Glutamatergic neuron (in vitro differentiated cells): ENCODE results near the gene SETX. TPM values are rescaled to one million over a fixed set of nuclear protein-coding genes. Genes with fewer than 3 reads are reported as not detected.

ENCODE experiments used
- DNase-seq: peaks from one replicate; pipeline ENCODE4 v3.0.0; 2022
- H3K27ac Mint-ChIP-seq: one replicate; pipeline ENCODE4 v1.8.0; 2020; ENCODE audit warnings: mild to moderate bottlenecking, mixed read lengths, inconsistent platforms; ENCODE audit not compliant: unreplicated experiment
- H3K27me3 Mint-ChIP-seq: one replicate; pipeline ENCODE4 v1.8.0; 2020; ENCODE audit warnings: mild to moderate bottlenecking, moderate library complexity, mixed read lengths, inconsistent platforms; ENCODE audit not compliant: unreplicated experiment
- H3K36me3 Mint-ChIP-seq: one replicate; pipeline ENCODE4 v1.8.0; 2020; ENCODE audit warnings: mild to moderate bottlenecking, mixed read lengths, inconsistent platforms; ENCODE audit not compliant: unreplicated experiment
- H3K4me1 Mint-ChIP-seq: one replicate; pipeline ENCODE4 v1.8.0; 2020; ENCODE audit warnings: mild to moderate bottlenecking, low read depth, mixed read lengths, inconsistent platforms; ENCODE audit not compliant: unreplicated experiment
- H3K4me3 Mint-ChIP-seq: one replicate; pipeline ENCODE4 v1.8.0; 2020; ENCODE audit warnings: mild to moderate bottlenecking, mixed read lengths, inconsistent platforms; ENCODE audit not compliant: unreplicated experiment
- H3K9me3 Mint-ChIP-seq: one replicate; pipeline ENCODE4 v1.8.0; 2020; ENCODE audit warnings: mild to moderate bottlenecking, moderate library complexity, mixed read lengths, inconsistent platforms; ENCODE audit not compliant: unreplicated experiment
- long read RNA-seq: library from polyadenylated mRNA; unstranded; transcript quantifications from one replicate; pipeline ENCODE4 v2.0.0, GENCODE V29; 2020; ENCODE audit not compliant: unreplicated experiment
- total RNA-seq: library from RNA; stranded (reverse); fragmentation: NEBNext Ultra II Directional; extraction: Animal tissue kit (Norgen Biotek cat#: 25700); gene quantifications from one replicate; pipeline ENCODE4 v1.2.1, GENCODE V29; 2021; ENCODE audit not compliant: unreplicated experiment
- TF ChIP-seq, protein P1 (sequence below): fragments of 200-600 bp; sonication (generic); IDR thresholded peaks from one replicate; pipeline ENCODE4 v1.5.0; 2021; ENCODE audit not compliant: partially characterized antibody, unreplicated experiment

SETX gene, protein sequence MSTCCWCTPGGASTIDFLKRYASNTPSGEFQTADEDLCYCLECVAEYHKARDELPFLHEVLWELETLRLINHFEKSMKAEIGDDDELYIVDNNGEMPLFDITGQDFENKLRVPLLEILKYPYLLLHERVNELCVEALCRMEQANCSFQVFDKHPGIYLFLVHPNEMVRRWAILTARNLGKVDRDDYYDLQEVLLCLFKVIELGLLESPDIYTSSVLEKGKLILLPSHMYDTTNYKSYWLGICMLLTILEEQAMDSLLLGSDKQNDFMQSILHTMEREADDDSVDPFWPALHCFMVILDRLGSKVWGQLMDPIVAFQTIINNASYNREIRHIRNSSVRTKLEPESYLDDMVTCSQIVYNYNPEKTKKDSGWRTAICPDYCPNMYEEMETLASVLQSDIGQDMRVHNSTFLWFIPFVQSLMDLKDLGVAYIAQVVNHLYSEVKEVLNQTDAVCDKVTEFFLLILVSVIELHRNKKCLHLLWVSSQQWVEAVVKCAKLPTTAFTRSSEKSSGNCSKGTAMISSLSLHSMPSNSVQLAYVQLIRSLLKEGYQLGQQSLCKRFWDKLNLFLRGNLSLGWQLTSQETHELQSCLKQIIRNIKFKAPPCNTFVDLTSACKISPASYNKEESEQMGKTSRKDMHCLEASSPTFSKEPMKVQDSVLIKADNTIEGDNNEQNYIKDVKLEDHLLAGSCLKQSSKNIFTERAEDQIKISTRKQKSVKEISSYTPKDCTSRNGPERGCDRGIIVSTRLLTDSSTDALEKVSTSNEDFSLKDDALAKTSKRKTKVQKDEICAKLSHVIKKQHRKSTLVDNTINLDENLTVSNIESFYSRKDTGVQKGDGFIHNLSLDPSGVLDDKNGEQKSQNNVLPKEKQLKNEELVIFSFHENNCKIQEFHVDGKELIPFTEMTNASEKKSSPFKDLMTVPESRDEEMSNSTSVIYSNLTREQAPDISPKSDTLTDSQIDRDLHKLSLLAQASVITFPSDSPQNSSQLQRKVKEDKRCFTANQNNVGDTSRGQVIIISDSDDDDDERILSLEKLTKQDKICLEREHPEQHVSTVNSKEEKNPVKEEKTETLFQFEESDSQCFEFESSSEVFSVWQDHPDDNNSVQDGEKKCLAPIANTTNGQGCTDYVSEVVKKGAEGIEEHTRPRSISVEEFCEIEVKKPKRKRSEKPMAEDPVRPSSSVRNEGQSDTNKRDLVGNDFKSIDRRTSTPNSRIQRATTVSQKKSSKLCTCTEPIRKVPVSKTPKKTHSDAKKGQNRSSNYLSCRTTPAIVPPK (N-terminal part only)
- total RNA-seq = 48.4 TPM
- long read RNA-seq, partial matches to known transcripts = 2 of 3 reads
- long read RNA-seq, other reads (novel, unspliced or antisense) = 1 of 3 reads

DNA sequence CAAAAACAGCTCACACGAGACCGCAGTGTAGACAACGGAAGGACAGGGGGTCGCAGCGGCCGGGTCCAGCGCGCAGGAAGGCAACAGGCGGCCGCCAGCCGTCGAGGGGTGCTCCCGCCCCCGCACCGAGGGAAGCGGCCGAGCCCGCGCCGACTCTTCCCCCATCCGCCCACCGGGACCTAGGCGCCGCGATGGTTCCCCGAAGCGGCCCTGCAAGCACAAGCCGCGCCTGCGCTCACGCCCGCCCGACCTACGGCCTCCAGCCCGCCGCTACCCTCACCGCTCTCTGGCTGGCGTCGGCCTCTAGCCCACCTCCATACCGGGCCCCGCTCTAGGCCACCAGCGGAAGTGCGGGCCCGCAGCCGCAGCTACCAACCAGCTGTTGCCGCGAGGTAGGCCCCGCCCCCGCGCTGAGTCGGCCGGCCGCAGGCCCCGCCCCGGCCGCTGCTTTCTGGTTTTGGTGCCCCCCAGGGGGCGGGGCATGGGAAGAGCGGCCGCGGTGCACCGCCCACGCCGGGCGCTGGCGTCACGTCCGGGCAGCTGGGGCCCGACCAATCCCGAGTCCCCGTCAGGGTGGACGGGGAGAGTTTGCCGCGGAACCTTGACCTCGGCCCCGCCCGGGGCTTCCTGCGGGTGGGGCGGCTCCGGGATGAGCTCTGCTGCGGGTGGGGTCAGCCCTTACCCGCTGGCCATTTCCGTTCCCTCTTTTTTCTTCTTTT lies at the start of gene SETX:
SETX (minus strand) TSS at position 350 of the 719 bp plus-strand sequence. CDS start 5,558 bp downstream, outside the sequence.
- H3K27me3 Mint-ChIP-seq = peaks cover 3% of the 10 kb centered on the region
- DNase-seq = peak; percentile 97
- peaks cover 4% of the 10 kb centered on the region for H3K9me3 Mint-ChIP-seq
- H3K4me1 Mint-ChIP-seq = peaks cover 19% of the 10 kb centered on the region
- H3K36me3 Mint-ChIP-seq = no peaks in the 10 kb centered on the region
- H3K4me3 Mint-ChIP-seq = peak within 1 kb of the TSS; percentile 93
- TF ChIP-seq, protein P1, sequence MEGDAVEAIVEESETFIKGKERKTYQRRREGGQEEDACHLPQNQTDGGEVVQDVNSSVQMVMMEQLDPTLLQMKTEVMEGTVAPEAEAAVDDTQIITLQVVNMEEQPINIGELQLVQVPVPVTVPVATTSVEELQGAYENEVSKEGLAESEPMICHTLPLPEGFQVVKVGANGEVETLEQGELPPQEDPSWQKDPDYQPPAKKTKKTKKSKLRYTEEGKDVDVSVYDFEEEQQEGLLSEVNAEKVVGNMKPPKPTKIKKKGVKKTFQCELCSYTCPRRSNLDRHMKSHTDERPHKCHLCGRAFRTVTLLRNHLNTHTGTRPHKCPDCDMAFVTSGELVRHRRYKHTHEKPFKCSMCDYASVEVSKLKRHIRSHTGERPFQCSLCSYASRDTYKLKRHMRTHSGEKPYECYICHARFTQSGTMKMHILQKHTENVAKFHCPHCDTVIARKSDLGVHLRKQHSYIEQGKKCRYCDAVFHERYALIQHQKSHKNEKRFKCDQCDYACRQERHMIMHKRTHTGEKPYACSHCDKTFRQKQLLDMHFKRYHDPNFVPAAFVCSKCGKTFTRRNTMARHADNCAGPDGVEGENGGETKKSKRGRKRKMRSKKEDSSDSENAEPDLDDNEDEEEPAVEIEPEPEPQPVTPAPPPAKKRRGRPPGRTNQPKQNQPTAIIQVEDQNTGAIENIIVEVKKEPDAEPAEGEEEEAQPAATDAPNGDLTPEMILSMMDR = no peak
- H3K27ac Mint-ChIP-seq = peak within 1 kb of the TSS; percentile 89

DNA sequence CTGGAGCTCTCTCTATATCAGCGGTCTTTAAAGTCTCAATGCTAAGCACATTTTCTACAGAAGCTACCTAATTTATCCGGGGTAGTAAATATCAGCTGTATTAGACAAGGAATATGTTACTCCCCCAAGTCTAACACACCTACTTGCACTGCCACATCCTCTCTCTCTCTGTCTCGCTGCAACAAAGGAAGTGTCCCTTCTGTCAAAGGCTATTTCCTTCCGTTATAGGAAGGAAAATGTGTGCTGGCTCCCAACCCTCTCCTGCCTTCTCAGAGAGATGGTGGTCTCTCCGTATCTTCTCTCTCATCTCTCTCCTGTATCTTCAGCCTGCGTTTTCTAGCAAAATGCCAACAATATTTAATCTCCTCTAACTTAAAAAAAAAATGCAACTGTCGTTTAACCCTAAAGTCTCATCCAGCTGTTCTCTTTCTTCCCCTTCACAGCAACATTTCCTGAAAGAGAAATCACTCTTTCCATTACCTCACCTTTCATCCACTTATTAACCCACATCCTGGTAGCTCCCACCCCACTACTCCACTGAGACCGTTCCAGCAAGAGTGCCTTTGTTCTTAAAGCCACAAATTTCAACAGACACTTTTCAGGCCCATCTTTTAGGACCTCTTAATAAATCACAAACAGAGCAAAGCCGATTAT lies 49.6 kb upstream of the SETX start:
- no peak overlapping the region for H3K4me3 Mint-ChIP-seq
- H3K27me3 Mint-ChIP-seq = no peaks in the 10 kb centered on the region
- TF ChIP-seq, protein P1 = no peak
- H3K9me3 Mint-ChIP-seq = peaks cover 1% of the 10 kb centered on the region
- no peak for DNase-seq
- H3K27ac Mint-ChIP-seq = peak overlapping the region; percentile 7
- peaks cover 15% of the 10 kb centered on the region for H3K4me1 Mint-ChIP-seq
- no peaks in the 10 kb centered on the region for H3K36me3 Mint-ChIP-seq

DNA sequence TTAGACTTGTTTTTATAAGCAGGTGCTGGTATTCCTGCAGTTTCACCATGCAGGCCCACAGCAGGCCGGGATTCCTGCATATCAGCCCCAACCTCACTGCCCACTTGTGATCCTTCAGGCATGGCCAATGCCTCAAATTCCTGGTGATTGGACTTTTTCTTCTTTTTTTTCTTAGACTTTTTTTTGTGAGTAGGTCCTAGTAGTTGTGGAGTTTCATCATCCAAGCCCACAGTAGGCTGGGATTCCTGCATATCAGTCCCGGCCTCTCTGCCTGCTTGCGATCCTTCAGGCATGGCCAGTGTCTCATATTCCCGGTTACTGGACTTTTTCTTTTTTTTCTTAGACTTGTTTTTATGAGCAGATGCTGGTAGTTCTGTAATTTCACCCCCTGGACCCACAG lies 47.0 kb upstream of the SETX start:
- Mint-ChIP-seq H3K36me3 (no peaks in the 10 kb centered on the region), H3K4me3 (no peak overlapping the region), H3K27ac (no peak overlapping the region), H3K27me3 (no peaks in the 10 kb centered on the region), H3K9me3 (peaks cover 1% of the 10 kb centered on the region), H3K4me1 (peaks cover 10% of the 10 kb centered on the region)
- DNase-seq = no peak
- TF ChIP-seq, protein P1 = no peak

DNA sequence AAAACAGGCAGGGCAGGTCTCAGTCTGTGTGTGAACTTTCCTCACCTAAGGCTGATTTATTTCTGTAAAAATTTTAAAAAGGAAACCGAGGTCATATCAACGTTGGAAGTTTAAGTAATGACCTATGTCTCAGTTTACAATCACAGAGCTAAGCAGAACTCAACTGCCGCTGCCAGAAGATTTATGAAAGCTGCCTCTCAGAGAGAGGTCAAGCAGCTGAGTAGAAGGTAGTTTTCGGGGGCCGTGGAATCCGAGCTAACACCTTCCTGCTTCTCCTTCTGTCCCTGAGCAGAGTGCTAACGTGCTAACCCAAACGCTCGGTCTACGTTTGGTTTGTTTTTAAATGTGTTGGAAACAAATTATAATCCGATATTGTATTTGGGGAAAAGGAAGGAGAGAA lies 40.8 kb upstream of the SETX start:
- Mint-ChIP-seq H3K4me3 (no peak overlapping the region), H3K9me3 (no peaks in the 10 kb centered on the region), H3K27ac (no peak overlapping the region), H3K4me1 (no peaks in the 10 kb centered on the region), H3K36me3 (no peaks in the 10 kb centered on the region), H3K27me3 (no peaks in the 10 kb centered on the region)
- TF ChIP-seq, protein P1 = no peak
- DNase-seq = no peak
